T47D (cell line): Measurements from ENCODE around the gene NPBWR2.
"Not testable (repeated sequence)": the region's sequence is repeated elsewhere in the genome, so short reads cannot be mapped to it uniquely, and the experiment has no call there.

Experiments used
- DNase-seq, 2 experiments: peaks; one replicate each; pipeline versions ENCODE4 v3.0.0 to v3.0.0-alpha.2; 2011 to 2012; ENCODE audit warnings: low read depth in 1 of 2, low spot score in 1 of 2
- JUND ChIP-seq: IDR thresholded peaks from 2 replicates; pipeline ENCODE4 v1.6.1; 2012; ENCODE audit warnings: low read depth
- in situ Hi-C: cut with HindIII; loops from 2 replicates; pipeline ENCODE4 v1.10.0; 2016; ENCODE audit warnings: low sequenced_read_pairs, low pct_unique_long_range_greater_than_20kb

The NPBWR2 gene

GRCh38 chr20:64092258-64093012 lies 14.9 kb downstream of the NPBWR2 start:
- in situ Hi-C loops, result no loop called here
- no peak for TF ChIP-seq JUND
- peak in 1 of 2 experiments; percentile 19 for DNase-seq

DNA sequence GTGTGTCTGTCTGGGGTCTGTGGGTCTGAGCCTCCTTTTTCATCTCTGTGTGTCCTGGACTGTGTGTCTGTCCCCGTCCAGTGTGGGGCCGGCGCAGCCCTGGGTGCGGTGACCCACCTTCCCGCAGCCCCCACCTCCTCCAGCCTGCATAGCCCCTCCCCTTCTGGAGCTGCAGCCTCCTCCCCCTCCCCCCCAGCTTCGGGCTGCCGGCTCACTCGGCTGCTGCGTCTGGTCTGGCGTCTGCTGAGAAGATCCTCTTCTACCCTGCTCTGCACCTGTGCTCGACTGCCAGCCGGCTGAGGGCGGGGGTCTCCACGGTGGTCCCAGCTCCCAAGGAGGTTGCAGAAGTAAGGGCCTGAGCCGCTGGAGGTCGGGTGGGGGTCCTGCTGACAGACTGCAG lies 15.6 kb downstream of the NPBWR2 start:
- DNase-seq, result no peak
- in situ Hi-C loops, result no loop called here
- TF ChIP-seq JUND, result no peak

DNA sequence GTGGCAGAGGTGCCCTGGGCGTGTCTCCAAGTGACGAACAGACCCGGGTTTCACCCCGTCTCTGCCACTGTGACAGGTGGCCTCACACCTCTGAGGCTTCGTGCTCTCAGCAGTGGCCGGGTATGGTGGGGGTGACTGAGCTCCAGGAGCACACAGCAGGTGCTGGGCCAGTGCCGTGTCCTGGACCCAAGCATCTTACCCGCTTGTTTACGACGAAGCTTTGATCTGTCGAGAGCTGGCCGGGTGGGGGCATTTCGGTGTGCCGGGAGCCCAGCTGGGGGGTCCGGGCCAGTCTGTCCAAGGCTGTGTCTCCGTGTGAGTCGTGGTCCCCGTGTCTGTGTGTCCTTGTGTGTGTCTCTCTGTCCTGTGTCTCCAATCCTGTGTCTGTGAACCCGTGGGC lies 16.0 kb downstream of the NPBWR2 start:
- no peak for TF ChIP-seq JUND
- no peak for DNase-seq
- in situ Hi-C loops, result no loop called here

GRCh38 chr20:64090165-64090564 lies 17.2 kb downstream of the NPBWR2 start:
- peak in 1 of 2 experiments; percentile 52 for DNase-seq
- in situ Hi-C loops, result no loop called here
- no peak for TF ChIP-seq JUND

- DNase-seq, in situ Hi-C loops: not testable (repeated sequence)
Observed at GRCh38 chr20:64088586-64088985, 18.8 kb downstream of the NPBWR2 start.

DNA sequence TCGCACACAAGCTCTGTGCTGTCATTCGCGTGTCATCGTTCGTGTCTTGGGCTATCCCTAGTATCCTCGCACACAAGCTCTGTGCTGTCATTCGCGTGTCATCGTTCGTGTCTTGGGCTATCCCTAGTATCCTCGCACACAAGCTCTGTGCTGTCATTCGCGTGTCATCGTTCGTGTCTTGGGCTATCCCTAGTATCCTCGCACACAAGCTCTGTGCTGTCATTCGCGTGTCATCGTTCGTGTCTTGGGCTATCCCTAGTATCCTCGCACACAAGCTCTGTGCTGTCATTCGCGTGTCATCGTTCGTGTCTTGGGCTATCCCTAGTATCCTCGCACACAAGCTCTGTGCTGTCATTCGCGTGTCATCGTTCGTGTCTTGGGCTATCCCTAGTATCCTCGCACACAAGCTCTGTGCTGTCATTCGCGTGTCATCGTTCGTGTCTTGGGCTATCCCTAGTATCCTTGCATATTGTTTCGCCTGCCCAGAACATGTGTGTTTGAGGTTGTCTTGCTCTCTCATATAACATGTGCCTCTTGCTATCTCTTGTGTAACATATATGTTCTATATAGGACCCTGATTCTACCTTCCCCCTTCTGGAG lies 20.0 kb downstream of the NPBWR2 start:
- DNase-seq, in situ Hi-C loops: not testable (repeated sequence)

GRCh38 chr20:64086801-64087200 lies 20.6 kb downstream of the NPBWR2 start:
- DNase-seq, result no peak
- in situ Hi-C loops, result no loop called here
- no peak for TF ChIP-seq JUND

DNA sequence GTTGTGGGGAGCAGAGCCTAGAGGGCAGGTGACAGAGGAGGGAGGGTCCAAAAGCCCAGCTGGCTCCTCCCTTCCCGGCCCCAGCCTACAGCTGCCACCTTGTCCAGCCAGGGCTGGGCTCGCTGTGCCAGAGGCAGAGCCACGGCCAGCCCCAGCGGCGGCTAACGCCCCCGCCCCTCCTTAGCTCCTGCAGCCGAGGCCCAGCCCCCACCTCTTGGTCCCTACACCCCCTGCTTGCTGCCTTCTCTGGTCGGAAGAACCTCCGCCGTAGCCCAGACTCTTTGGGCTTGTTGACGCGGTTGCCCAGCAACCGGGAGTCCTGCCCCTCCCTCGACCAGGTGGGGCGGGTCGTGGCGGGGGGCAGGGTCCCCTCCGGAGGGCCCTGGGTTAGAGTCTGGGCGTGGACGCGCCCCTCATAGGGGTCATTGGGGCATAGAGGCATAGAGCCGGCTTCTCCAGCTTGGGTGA lies 22.6 kb downstream of the NPBWR2 start:
- no peak for DNase-seq
- in situ Hi-C loops, result no loop called here
- no peak for TF ChIP-seq JUND

DNA sequence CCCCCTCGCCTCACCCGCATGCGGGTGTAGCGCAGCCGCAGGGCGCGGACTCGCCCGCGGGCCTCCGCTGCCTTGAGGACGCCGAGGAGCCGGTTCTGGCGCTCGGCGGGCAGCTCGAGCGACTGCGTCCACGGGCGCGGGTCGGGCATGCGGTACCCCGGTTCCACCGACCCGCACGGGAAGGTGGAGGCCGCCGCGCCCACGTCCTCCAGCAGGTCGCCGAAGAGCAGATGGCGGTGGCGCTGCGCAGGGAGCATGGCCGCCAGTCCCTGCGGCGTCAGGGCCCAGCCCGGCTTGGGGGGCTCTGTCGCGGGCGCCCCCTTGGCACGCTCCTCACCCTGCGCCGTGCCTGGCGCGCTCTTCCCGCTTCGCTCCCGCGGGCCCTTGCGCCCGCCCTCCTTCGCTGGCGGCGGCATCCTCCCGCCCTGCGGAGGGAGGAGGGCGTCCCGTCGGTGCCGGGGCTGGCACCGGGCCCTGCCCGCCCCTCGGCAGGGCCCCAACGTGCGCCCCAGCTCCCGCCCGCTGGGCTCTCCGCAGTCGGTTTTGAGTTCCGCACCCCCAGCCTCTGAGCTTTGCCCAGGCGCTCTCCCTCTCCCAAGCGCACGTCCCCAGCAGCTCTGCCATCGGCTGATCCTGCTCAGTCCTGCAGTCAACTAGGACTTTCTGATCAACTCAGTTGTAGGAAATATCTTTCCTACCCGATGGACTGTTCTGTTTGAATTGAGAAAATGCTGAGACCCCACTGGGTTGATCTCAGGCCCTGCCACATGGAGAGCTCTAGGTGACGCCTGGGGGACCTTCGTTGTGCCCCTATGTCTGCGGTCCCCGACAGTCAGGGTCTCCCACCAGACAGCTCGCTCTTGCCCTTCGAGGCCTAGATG lies 23.3 kb downstream of the NPBWR2 start, which contains the start of gene LKAAEAR1:
LKAAEAR1 (minus strand) TSS at position 595 of the 881 bp plus-strand sequence; CDS start at position 416, 179 bp downstream.
- no peak for DNase-seq
- TF ChIP-seq JUND, result no peak

DNA sequence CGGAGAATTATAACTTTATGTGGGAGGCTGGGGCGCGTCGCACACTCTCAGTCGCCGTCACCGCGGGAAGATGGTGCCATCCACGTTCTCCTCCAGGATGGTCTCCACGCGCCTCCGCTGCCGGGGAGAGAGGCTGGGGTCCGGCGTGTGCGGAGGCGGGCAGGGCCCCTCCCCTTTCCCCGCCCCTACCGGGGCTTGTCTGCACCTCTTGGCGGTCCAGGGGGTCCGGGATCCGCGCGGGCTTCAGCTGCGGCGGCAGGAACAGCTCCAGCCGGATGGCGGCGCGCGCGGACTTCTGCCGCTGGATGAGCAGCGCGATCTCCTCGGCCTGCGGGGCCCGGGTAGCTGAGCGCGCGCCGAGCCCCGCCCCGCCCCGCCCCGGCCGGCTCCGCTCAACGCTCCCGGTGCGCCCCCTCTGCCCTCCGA lies 24.0 kb downstream of the NPBWR2 start:
- in situ Hi-C loops, result no loop called here
- TF ChIP-seq JUND, result no peak
- DNase-seq, result peak; percentile 76 to 77

More for the DNA sequence above, 23.3 kb downstream of the NPBWR2 start, which contains the start of gene LKAAEAR1:
- in situ Hi-C loops, result no loop called here

- no peak for TF ChIP-seq JUND
- DNase-seq, result no peak
- in situ Hi-C loops, result no loop called here
Observed at GRCh38 chr20:64082820-64083377, 24.5 kb downstream of the NPBWR2 start.

GRCh38 chr20:64082126-64082731 lies 25.1 kb downstream of the NPBWR2 start:
- DNase-seq, result no peak
- in situ Hi-C loops, result no loop called here
- no peak for TF ChIP-seq JUND
